ENCODE results near the gene GANAB. TPM values are rescaled to one million over a fixed set of nuclear protein-coding genes. Genes with fewer than 3 reads are reported as not detected.

GANAB gene
- total and polyA plus RNA-seq, 2 of the 13 experiments (the other 11 are each of a cell fraction or from before 2014, with no cell fraction given) = 99.5 to 234 TPM

DNA sequence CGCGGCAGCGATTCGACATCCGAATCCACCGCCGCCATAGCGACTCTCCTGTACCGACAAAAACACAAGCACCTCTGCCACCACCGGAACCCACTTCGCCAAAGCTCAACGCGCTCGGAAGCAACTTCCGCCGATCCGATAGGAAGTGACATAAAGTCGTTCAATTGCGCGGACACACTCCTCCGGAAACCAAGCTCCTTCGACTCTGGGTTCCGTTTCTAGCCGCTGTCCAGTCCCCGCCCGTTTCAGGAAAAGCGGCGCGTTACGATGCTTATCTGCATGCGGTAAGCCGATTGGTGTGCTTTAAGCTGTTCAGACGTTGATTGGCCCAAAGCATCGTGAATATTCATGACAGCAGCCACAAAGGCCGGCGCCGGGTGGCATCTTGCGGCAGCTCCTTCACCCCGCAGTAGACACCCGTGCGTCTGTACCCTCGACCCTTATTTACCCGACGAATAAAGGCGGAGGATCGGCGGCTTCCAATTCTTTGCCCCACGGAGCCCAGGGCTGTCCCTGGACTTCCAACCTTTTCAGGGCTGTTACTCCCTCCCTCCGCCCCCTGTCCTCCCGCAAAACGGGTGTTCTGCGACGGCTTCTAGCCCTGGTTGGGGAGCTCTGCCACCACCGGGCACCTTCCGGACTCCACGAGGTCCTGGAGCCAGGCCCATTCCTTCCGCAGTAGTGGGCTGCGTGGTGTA lies 54.8 kb downstream of the GANAB start, which contains the start of gene TUT1 (continued):
- TF ChIP-seq, protein P1, sequence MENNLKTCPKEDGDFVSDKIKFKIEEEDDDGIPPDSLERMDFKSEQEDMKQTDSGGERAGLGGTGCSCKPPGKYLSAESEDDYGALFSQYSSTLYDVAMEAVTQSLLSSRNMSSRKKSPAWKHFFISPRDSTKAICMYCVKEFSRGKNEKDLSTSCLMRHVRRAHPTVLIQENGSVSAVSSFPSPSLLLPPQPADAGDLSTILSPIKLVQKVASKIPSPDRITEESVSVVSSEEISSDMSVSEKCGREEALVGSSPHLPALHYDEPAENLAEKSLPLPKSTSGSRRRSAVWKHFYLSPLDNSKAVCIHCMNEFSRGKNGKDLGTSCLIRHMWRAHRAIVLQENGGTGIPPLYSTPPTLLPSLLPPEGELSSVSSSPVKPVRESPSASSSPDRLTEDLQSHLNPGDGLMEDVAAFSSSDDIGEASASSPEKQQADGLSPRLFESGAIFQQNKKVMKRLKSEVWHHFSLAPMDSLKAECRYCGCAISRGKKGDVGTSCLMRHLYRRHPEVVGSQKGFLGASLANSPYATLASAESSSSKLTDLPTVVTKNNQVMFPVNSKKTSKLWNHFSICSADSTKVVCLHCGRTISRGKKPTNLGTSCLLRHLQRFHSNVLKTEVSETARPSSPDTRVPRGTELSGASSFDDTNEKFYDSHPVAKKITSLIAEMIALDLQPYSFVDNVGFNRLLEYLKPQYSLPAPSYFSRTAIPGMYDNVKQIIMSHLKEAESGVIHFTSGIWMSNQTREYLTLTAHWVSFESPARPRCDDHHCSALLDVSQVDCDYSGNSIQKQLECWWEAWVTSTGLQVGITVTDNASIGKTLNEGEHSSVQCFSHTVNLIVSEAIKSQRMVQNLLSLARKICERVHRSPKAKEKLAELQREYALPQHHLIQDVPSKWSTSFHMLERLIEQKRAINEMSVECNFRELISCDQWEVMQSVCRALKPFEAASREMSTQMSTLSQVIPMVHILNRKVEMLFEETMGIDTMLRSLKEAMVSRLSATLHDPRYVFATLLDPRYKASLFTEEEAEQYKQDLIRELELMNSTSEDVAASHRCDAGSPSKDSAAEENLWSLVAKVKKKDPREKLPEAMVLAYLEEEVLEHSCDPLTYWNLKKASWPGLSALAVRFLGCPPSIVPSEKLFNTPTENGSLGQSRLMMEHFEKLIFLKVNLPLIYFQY (CRISPR knock-in tag; IDR thresholded peaks at IDR 0.05; ENCODE audit: borderline replicate concordance) = 0 out of 2 replicates have a peak, but pooled peaks have one; percentile 52
- TF ChIP-seq, protein P2, sequence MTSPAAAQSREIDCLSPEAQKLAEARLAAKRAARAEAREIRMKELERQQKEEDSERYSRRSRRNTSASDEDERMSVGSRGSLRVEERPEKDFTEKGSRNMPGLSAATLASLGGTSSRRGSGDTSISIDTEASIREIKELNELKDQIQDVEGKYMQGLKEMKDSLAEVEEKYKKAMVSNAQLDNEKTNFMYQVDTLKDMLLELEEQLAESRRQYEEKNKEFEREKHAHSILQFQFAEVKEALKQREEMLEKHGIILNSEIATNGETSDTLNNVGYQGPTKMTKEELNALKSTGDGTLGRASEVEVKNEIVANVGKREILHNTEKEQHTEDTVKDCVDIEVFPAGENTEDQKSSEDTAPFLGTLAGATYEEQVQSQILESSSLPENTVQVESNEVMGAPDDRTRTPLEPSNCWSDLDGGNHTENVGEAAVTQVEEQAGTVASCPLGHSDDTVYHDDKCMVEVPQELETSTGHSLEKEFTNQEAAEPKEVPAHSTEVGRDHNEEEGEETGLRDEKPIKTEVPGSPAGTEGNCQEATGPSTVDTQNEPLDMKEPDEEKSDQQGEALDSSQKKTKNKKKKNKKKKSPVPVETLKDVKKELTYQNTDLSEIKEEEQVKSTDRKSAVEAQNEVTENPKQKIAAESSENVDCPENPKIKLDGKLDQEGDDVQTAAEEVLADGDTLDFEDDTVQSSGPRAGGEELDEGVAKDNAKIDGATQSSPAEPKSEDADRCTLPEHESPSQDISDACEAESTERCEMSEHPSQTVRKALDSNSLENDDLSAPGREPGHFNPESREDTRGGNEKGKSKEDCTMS (CRISPR knock-in tag; conservative IDR thresholded peaks at IDR 0.05) = no peak
- TF ChIP-seq POLR2AphosphoS5 (IDR thresholded peaks at IDR 0.05; ENCODE audit: low read depth, low read length) (peak; percentile 97), ZBTB7A (CRISPR knock-in tag; IDR thresholded peaks at IDR 0.05) (no peak), KDM5B (CRISPR knock-in tag; IDR thresholded peaks at IDR 0.05; ENCODE audit: borderline replicate concordance) (no peak; the same call in 1 of the 2 replicates), TEAD3 (CRISPR knock-in tag; optimal IDR thresholded peaks at IDR 0.05; ENCODE audit: borderline replicate concordance) (peak; percentile 87), SUZ12 (IDR thresholded peaks at IDR 0.05; ENCODE audit: low read depth, low read length) (no peak), POLR2A (IDR thresholded peaks at IDR 0.05; ENCODE audit: insufficient read depth in 1 of 2, low read depth in 2 of 2, low read length in 2 of 2) (peak; percentile 96 to 97), NCOA2 (CRISPR knock-in tag; IDR thresholded peaks at IDR 0.05) (peak; percentile 56; the same call in 1 of the 2 replicates), ZNF546 (CRISPR knock-in tag; conservative IDR thresholded peaks at IDR 0.05) (no peak)
- TF ChIP-seq, protein P3, sequence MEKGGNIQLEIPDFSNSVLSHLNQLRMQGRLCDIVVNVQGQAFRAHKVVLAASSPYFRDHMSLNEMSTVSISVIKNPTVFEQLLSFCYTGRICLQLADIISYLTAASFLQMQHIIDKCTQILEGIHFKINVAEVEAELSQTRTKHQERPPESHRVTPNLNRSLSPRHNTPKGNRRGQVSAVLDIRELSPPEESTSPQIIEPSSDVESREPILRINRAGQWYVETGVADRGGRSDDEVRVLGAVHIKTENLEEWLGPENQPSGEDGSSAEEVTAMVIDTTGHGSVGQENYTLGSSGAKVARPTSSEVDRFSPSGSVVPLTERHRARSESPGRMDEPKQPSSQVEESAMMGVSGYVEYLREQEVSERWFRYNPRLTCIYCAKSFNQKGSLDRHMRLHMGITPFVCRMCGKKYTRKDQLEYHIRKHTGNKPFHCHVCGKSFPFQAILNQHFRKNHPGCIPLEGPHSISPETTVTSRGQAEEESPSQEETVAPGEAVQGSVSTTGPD (CRISPR knock-in tag; IDR thresholded peaks at IDR 0.05) = peak; percentile 82; the same call in 1 of the 2 replicates
- TF ChIP-seq, protein P4, sequence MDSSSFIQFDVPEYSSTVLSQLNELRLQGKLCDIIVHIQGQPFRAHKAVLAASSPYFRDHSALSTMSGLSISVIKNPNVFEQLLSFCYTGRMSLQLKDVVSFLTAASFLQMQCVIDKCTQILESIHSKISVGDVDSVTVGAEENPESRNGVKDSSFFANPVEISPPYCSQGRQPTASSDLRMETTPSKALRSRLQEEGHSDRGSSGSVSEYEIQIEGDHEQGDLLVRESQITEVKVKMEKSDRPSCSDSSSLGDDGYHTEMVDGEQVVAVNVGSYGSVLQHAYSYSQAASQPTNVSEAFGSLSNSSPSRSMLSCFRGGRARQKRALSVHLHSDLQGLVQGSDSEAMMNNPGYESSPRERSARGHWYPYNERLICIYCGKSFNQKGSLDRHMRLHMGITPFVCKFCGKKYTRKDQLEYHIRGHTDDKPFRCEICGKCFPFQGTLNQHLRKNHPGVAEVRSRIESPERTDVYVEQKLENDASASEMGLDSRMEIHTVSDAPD (CRISPR knock-in tag; IDR thresholded peaks at IDR 0.05) = peak; percentile 83
